CD4-positive, alpha-beta T cell (primary cell): ENCODE measurements around the gene TAGLN3. TPM values are rescaled to one million over a fixed set of nuclear protein-coding genes. Genes with fewer than 3 reads are reported as not detected.
"Not testable (repeated sequence)": the region's sequence is repeated elsewhere in the genome, so short reads cannot be mapped to it uniquely, and the experiment has no call there.

Experiments
- ATAC-seq: fragments of 200-7000 bp; cut with Tn5 transposase; one replicate; pipeline ENCODE4 v1.10.0; 2022; ENCODE audit warnings: mild to moderate bottlenecking; ENCODE audit not compliant: poor library complexity
- CTCF ChIA-PET: fragments of 350-600 bp; sonication (Branson Sonifier 250); formaldehyde crosslinking; loops from one replicate; lab custom pipeline; 2021; ENCODE audit warnings: antibody characterized with exemption, inconsistent platforms; lab: Charles Lee
- POLR2A ChIA-PET: fragments of 350-600 bp; sonication (Branson Sonifier 250); formaldehyde crosslinking; loops from one replicate; lab custom pipeline; 2021; ENCODE audit warnings: antibody characterized with exemption, inconsistent platforms; lab: Charles Lee
- DNase-seq, 14 experiments: peaks; one replicate each; pipeline ENCODE4 v3.0.0-alpha.2; 2013 to 2020; ENCODE audit warnings: mixed read lengths in 2 of 14
- H3K27ac ChIP-seq, 2 donors: one replicate each; pipeline versions ENCODE4 v1.5.1 to v1.7.0; 2013; ENCODE audit warnings: low read length in 2 of 2, low read depth in 1 of 2, mild to moderate bottlenecking in 1 of 2
- H3K27me3 ChIP-seq, 2 experiments: 1 replicate in 1 of 2; 2 replicates in 1 of 2; pipeline versions ENCODE4 v1.6.1 to v1.7.0; 2013; ENCODE audit warnings: low read length in 2 of 2, control low read depth in 1 of 2, mild to moderate bottlenecking in 1 of 2, moderate library complexity in 1 of 2; ENCODE audit not compliant: insufficient read depth in 2 of 2, control insufficient read depth in 1 of 2
- H3K36me3 ChIP-seq: one replicate; pipeline ENCODE4 v1.6.1; 2013; ENCODE audit warnings: low read length, control low read depth; ENCODE audit not compliant: insufficient read depth
- H3K4me1 ChIP-seq: one replicate; pipeline ENCODE4 v1.6.1; 2013; ENCODE audit warnings: low read length, control low read depth; ENCODE audit not compliant: insufficient read depth
- H3K4me3 ChIP-seq: one replicate; pipeline ENCODE4 v1.5.1; 2013; ENCODE audit warnings: mild to moderate bottlenecking, low read length, moderate library complexity
- H3K9me3 ChIP-seq, 2 experiments: 1 replicate in 1 of 2; 2 replicates in 1 of 2; pipeline versions ENCODE4 v1.6.1 to v1.7.0; 2013; ENCODE audit warnings: low read length in 2 of 2, mild to moderate bottlenecking in 2 of 2, control low read depth in 1 of 2, moderate library complexity in 1 of 2; ENCODE audit not compliant: control insufficient read depth in 1 of 2, insufficient read depth in 1 of 2
- H3K27ac Mint-ChIP-seq: one replicate; pipeline ENCODE4 v1.8.0; 2020; ENCODE audit warnings: mixed read lengths
- H3K27me3 Mint-ChIP-seq: one replicate; pipeline ENCODE4 v1.8.0; 2021; ENCODE audit warnings: mixed read lengths
- H3K36me3 Mint-ChIP-seq: one replicate; pipeline ENCODE4 v1.8.0; 2021; ENCODE audit warnings: low read depth, mixed read lengths
- H3K4me1 Mint-ChIP-seq: one replicate; pipeline ENCODE4 v1.8.0; 2021; ENCODE audit warnings: low read depth, mixed read lengths
- H3K4me3 Mint-ChIP-seq: one replicate; pipeline ENCODE4 v1.8.0; 2020; ENCODE audit warnings: mild to moderate bottlenecking, mixed read lengths
- H3K9me3 Mint-ChIP-seq: one replicate; pipeline ENCODE4 v1.8.0; 2020; ENCODE audit warnings: mixed read lengths
- CTCF ChIP-seq: fragments of 200-600 bp; IDR thresholded peaks from one replicate; pipeline ENCODE4 v1.8.0; 2022; ENCODE audit warnings: antibody characterized with exemption, mild to moderate bottlenecking
- intact Hi-C, 2 experiments: fragments of 100-400 bp; cut with DNase I in 1 of 2; cut with micrococcal nuclease in 1 of 2; formaldehyde crosslinking; loops; one replicate each; pipeline versions ENCODE4 v1.15.1 to v1.9.0; 2023 to 2025; cut with DNase I, micrococcal nuclease
- total RNA-seq, 174 experiments: library from RNA in 2 of 174; stranded (reverse) in 2 of 174; gene quantifications; one replicate each; pipeline ENCODE4 v1.2.3 and lab custom pipeline; 2021 to 2026

Gene TAGLN3
- total RNA-seq, 2 experiments from 2014 or later: 0.28 TPM; not detected in 1

- no peak overlapping the region for H3K4me3 ChIP-seq
- POLR2A ChIA-PET: no interaction called here
- no peak for TF ChIP-seq CTCF
- CTCF ChIA-PET: no interaction called here
- H3K27ac Mint-ChIP-seq: no peak overlapping the region
- intact Hi-C loops: no loop called here
- H3K27me3 ChIP-seq: no peaks in the 10 kb centered on the region
- no peak overlapping the region for H3K27ac ChIP-seq
- H3K9me3 Mint-ChIP-seq: no peaks in the 10 kb centered on the region
- H3K27me3 Mint-ChIP-seq: no peaks in the 10 kb centered on the region
- no peaks in the 10 kb centered on the region for H3K36me3 Mint-ChIP-seq
- H3K4me3 Mint-ChIP-seq: no peak overlapping the region
- H3K4me1 ChIP-seq: no peaks in the 10 kb centered on the region
- ATAC-seq (no peak), DNase-seq (no peak)
- no peaks in the 10 kb centered on the region for H3K36me3 ChIP-seq
- H3K9me3 ChIP-seq: no peaks in the 10 kb centered on the region
- H3K4me1 Mint-ChIP-seq: no peaks in the 10 kb centered on the region
Observed at GRCh38 chr3:112032098-112032731, 33.5 kb downstream of the TAGLN3 start.

- intact Hi-C loops: no loop called here
- H3K4me1 ChIP-seq: no peaks in the 10 kb centered on the region
- DNase-seq (no peak), ATAC-seq (no peak)
- H3K27ac Mint-ChIP-seq: no peak within 1 kb of the TSS
- no peak within 1 kb of the TSS for H3K4me3 Mint-ChIP-seq
- no peaks in the 10 kb centered on the region for H3K27me3 Mint-ChIP-seq
- POLR2A ChIA-PET: interaction anchor here (0.9 kb wide), 1 partner anchor 56 kb away, joined by 3 read pairs; the partner anchor contains the start of gene ABHD10
- H3K9me3 ChIP-seq: no peaks in the 10 kb centered on the region
- H3K27ac ChIP-seq: no peak within 1 kb of the TSS
- CTCF ChIA-PET: no interaction called here
- TF ChIP-seq CTCF: no peak
- no peaks in the 10 kb centered on the region for H3K36me3 ChIP-seq
- peaks cover 2% of the 10 kb centered on the region for H3K9me3 Mint-ChIP-seq
- H3K4me1 Mint-ChIP-seq: no peaks in the 10 kb centered on the region
- H3K4me3 ChIP-seq: no peak within 1 kb of the TSS
- H3K27me3 ChIP-seq: no peaks in the 10 kb centered on the region
- no peaks in the 10 kb centered on the region for H3K36me3 Mint-ChIP-seq
Observed at GRCh38 chr3:112034436-112034835, 35.7 kb downstream of the TAGLN3 start, which contains the start of gene TMPRSS7. Gene TMPRSS7 (plus strand): TSS chr3:112034736. CDS start chr3:112034846, 110 bp downstream.

DNA sequence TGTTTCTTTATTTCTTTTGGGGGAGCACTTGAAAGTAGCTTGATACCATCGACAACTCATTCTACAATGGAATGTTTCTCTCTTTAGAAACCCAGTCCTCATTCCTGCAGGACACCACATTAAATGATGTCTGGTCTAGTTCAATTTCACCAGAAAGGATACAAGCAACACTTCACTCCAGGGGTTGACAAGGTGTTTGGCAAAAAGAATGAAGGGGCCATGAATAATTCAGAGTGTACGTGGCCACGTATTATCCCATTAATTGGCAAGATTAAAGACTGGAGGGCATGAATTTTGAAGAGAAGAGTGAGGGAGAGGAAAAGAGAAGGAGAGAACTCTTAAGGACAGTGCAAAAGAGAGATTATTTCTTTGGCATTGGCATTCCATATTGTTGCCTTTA is 36.5 kb downstream of the TAGLN3 start:
- no peaks in the 10 kb centered on the region for H3K4me1 ChIP-seq
- DNase-seq: no peak
- H3K27ac ChIP-seq: no peak overlapping the region
- H3K36me3 Mint-ChIP-seq: no peaks in the 10 kb centered on the region
- no peaks in the 10 kb centered on the region for H3K27me3 ChIP-seq
- POLR2A ChIA-PET: no interaction called here
- H3K27ac Mint-ChIP-seq: no peak overlapping the region
- peaks cover 2% of the 10 kb centered on the region for H3K9me3 Mint-ChIP-seq
- no peak for ATAC-seq
- H3K9me3 ChIP-seq: no peaks in the 10 kb centered on the region
- no peak for TF ChIP-seq CTCF
- no peaks in the 10 kb centered on the region for H3K36me3 ChIP-seq
- intact Hi-C loops: no loop called here
- CTCF ChIA-PET: no interaction called here
- H3K4me1 Mint-ChIP-seq: no peaks in the 10 kb centered on the region
- no peaks in the 10 kb centered on the region for H3K27me3 Mint-ChIP-seq
- H3K4me3 Mint-ChIP-seq: no peak overlapping the region
- H3K4me3 ChIP-seq: no peak overlapping the region

DNA sequence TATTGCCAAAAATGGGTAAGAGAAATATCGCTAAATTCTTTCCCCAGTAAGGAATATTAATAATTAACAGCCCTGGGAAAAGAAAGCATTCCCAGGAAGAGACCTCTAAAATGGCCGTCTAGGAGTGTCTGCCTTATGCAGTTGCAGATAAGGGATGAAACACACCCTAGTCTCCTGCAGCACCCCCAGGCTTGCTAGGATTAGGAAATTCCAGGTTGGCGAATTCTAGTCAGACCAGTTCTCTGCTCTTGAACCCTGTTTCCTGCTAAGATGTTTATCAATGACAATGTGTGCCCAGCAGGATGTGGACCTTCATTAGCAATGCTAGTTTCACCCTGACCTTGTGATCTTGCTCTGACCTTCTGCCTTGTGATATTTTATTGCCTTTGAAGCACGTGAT is 38.5 kb downstream of the TAGLN3 start:
- H3K27me3 ChIP-seq, DNase-seq, H3K27ac Mint-ChIP-seq, H3K36me3 ChIP-seq, H3K27ac ChIP-seq, POLR2A ChIA-PET, H3K4me1 Mint-ChIP-seq, intact Hi-C loops, H3K9me3 ChIP-seq, H3K4me3 ChIP-seq, CTCF ChIA-PET, H3K9me3 Mint-ChIP-seq, H3K4me1 ChIP-seq, H3K27me3 Mint-ChIP-seq, ATAC-seq, H3K4me3 Mint-ChIP-seq, H3K36me3 Mint-ChIP-seq: not testable (repeated sequence)
